HG03060 (cell line): ENCODE data around the gene C14orf180.

Experiments
- ATAC-seq: cut with Tn5 transposase; IDR thresholded peaks from one replicate; pipeline ENCODE4 v1.9.1; 2021; ENCODE audit warnings: low read depth, moderate number of reproducible peaks; ENCODE audit not compliant: unreplicated experiment

The C14orf180 gene

GRCh38 chr14:104591031-104591430 is 11.5 kb downstream of the C14orf180 start:
- no peak for ATAC-seq

GRCh38 chr14:104591506-104592291 is 12.1 kb downstream of the C14orf180 start:
- ATAC-seq, result no peak

- ATAC-seq, result no peak
These were observed 12.7 kb downstream of the C14orf180 start for GRCh38 chr14:104592292-104592672.

DNA sequence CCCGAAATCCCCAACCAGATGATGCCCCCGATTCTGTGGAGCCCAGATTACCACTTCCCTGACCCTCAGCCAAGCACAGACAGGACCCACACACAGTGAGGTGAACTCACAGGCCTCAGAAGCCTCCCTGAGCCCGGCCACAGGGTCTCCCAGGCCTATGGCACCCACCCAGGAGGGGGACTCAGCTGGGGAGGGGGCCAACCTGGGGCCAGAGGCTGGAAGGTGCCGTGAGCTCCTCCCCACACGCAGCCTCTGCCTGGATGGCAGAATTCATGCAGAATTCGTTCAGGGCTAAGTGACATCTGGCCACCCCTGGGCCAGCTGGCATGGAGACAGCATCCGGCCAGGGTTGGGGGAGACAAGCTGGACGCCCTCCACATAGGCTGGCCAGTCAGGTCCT is 13.2 kb downstream of the C14orf180 start:
- no peak for ATAC-seq

GRCh38 chr14:104593241-104593701 is 13.7 kb downstream of the C14orf180 start:
- ATAC-seq, result no peak

DNA sequence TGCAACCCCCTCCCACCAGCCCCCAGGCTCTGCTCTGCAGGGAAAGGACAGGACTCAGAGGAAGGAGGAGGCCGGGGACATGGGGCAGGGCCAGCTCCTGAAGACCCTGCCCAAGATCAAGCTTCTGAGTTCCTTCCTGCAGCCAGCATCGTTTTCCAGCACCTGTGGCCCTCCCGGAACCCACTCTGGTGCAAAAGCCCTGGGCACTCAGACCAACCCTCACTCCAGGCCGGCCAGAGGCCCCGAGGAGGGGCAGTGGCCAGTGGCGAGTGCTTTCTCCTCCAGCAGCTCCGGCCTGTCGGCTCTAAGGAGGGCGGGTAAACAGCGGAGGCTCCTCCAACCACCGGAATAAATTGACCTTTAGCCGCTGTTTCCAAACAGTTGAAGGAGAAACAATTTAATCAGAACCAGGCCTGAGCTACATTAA is 14.2 kb downstream of the C14orf180 start:
- ATAC-seq, result no peak

GRCh38 chr14:104594310-104595046 is 14.9 kb downstream of the C14orf180 start:
- ATAC-seq, result no peak

DNA sequence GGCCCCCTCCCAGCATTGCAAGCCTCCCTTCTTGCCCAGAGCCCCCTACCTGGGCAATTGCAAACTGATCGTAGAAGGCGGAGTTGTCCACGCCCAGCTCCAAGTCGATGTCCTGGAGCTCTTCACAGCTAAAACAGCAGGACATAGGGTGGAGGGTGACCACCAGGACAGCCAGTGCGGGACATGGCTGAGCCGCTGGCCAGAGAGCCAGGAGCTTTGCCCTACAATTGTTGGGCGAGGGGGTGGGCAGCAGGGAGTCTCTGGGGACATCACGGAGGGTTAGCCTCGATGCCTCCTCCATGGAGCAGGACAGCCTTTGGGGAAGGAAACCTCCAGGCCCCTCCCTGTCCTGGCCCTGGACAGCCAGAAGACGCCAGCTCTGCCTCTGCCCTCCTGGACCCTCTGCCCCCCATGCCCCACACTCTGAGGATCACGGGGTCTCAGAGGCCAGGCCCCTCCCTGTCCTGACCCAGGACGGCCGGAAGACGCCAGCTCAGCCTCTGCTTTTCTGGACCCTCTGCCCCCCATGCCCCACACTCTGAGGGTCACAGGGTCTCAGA is 15.6 kb downstream of the C14orf180 start:
- ATAC-seq, result no peak

DNA sequence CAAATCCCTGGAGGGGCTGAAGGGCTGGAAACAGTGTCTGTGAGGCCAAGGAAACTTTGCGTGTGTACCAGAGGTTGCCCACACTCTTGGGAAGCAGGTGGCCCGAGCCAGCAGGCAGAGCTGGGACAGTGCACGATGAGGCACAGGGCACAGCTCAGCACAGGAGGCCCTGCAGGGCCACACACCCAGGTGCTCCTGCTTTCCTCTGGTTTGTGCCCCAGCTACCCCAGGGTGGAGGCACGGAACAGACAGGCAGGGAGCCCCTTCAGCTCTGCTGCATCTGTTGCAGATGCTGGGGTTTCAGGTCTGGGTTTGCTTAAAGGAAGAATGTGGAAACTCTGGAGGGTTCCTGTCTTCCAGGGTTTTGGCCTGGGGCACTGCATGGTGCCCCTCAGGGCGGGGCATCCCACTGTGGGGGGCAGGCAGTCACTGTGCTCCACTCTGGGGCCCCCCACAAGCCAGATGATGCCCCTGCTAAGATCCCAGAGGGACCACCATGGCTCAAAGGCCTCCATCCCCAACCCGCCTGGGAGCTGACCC is 16.4 kb downstream of the C14orf180 start:
- ATAC-seq, result no peak

DNA sequence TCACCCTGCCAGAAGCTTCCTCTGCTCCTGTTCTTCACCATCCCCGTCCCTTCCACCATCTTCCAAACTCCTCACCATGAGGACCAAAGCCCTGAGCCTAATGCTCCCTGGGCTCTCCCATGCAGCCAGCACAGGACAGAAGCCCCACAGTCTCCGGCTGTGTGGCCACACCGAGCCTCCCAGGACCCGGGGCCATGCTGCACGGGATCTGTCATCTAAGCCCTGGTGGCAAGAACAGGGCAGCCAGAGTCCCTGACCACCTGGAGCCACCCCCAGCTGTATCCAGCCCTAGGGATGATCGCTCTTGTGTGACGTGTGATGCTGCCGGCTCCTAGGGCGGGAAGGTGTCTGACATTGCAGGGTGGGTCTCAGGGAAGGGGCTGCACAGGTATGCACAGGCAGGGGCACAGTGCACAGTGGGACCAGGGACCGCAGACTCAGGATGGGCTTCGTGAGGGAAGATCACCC is 16.9 kb downstream of the C14orf180 start:
- ATAC-seq, result no peak

DNA sequence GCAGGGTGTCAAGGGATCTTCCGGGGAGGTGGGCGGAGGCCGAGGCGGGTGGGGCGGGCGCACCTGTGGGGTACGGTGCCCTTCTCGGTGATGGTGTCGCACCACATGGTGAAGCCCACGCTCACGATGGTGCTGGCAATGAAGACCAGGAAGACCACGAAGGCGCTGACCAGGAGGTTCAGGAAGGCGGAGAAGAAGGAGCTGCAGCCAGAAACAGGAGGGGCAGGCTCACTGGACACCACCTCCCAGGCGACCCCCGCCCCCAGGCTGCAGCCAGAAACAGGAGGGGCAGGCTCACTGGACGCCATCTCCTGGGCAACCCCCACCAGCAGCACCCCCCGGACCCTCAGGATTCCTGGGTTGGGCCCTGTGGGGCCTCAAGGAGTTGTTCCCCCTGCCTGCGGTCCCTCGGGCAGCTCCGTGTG is 17.4 kb downstream of the C14orf180 start:
- ATAC-seq, result no peak

DNA sequence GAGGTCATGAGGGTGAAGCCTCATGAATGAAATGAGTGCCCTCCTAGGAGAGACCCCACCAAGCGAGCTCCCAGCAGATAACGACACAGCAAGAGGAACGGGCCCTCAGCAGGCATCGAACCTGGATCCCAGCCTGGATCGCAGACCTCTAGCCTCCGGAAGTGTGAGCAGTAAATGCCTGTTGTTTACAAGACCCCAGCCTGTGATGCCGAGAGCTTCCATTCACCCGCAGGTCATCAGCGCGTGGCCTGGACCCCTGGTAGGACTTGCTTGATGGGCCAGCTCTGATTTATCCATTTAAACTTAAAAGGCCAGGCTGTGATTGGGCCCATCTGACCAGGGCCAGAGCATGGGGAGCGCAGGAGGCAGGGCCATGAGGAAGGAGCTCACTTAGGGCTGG is 18.0 kb downstream of the C14orf180 start:
- no peak for ATAC-seq

GRCh38 chr14:104598039-104598909 is 18.7 kb downstream of the C14orf180 start:
- no peak for ATAC-seq

- ATAC-seq, result no peak
These were observed 19.3 kb downstream of the C14orf180 start for GRCh38 chr14:104598910-104599273.

DNA sequence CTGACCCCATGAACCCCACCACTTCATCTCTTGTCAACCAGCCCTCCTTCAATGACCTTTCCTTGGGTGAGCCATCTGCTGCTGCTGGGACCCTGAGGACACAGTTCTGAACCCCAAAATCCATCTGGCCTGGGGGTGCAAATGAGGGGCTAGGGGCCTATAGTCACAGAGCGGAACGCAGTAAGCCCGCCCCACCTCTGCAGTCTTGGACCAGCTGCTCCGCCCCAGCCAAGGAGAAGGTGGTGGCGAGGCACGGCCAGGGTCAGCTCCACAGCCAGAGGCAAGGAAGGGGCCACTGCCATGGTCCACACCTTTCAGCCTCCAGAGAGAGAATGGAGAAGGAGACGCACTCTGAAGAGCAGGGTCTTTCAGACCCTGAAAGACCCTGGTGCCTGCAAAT is 19.9 kb downstream of the C14orf180 start:
- no peak for ATAC-seq

DNA sequence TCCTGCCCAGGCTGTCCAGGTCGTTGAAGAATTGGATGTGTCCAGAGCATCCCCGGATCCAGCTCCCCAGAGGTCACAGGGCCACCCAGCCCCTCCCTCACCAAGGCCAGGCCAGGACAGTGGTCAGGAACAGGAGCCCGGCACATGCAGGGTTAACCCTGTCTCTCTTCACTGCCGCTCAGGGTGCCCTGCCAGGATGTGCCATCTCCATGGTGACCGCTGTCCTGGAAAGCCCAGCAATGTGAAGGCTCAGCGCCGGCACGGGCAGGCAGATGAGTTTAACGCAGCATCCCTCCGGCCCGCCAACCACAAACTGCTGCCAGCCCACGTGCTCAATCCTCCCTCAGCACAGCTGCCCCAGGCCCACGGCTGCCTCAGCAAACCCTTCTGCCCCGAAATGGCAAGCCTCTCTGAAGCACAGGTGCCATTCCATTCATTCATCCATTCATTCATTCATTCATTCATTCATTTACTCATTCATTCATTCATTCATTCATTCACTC is 20.6 kb downstream of the C14orf180 start:
- ATAC-seq, result no peak

GRCh38 chr14:104600805-104601204 is 21.2 kb downstream of the C14orf180 start:
- ATAC-seq, result no peak

DNA sequence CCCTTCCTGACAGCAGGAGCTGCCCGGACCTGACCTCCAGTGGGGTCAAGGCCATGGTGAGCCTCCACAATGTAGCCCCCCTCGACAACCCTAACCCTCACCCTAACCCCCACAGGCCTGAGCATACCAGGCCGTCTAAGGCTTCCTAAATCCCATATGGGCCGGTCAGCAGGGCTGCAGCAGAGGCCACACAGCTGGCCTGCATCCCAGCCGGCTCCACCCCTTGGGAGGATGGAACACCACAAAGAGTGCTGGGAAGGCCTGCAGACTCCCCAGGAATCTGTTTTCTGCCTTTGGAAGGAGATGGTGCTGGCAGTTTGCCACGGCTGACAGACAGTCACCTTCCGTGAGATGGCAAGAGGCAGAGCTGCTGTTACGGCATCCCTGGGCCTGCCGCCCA is 22.2 kb downstream of the C14orf180 start:
- no peak for ATAC-seq

GRCh38 chr14:104602315-104602932 is 22.9 kb downstream of the C14orf180 start:
- no peak for ATAC-seq

DNA sequence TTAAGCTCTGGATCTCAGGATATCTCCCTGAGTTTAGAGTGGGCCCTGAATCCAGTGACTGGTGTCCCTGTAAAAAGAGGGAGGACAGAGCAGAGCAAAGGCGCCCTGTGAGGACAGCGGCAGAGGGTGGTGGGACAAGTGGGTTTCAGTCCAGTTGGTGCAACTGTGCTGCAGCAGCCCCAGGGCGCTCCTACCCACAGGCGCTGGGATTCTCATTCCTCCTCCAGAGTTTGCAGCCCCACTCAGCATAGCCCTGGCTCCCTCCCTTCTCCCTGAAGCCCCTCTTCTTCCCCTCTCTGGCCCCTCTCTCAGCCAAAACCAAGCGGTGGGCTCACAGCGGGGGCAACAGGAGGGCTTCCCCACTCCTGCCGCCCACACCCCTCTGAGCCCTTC is 23.4 kb downstream of the C14orf180 start:
- no peak for ATAC-seq
